Measurements from ENCODE around the gene EGLN2. TPM values are rescaled to one million over a fixed set of nuclear protein-coding genes. Genes with fewer than 3 reads are reported as not detected.
"Not testable (repeated sequence)": the region's sequence is repeated elsewhere in the genome, so short reads cannot be mapped to it uniquely, and the experiment has no call there.

EGLN2 gene
- total RNA-seq, 1 experiment from 2014 or later: 131 TPM

DNA sequence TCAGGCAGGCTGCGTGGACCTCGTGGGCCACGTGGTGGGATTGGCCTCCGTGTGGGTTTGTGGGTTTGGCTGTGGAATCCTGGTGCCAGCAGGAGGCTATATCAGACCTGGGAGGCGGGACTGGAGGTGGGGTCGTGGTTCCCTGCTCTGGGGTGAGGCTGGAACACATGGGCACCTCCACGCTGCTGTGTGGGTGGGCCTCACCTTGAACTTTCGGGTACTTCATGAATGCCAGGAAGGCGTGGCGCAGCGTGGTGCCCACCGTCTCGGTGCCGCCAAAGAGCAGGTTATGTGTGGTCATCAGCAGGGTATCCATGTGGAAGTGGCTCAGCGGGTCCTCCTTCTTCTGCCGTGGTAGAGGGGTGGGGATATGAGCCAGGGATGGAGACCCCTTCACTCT lies 25.9 kb downstream of the EGLN2 start:
- peak overlapping the region in 1 of 3 experiments; percentile 82; a peak in 1 of 7 replicates for H3K27ac Mint-ChIP-seq
- H3K4ac ChIP-seq (ENCODE audit: low read depth, low read length); H3K18ac ChIP-seq (ENCODE audit: insufficient read length, low read depth, low read length); H4K8ac ChIP-seq (replicated peaks; ENCODE audit: insufficient read length, low read depth, low read length); H2BK20ac ChIP-seq (ENCODE audit: low read depth, low read length, poor library complexity, severe bottlenecking); H3K9me3 ChIP-seq (ENCODE audit: control insufficient read depth, low read depth, low read length); H3K14ac ChIP-seq (ENCODE audit: insufficient read depth, low read length); H4K5ac ChIP-seq (ENCODE audit: insufficient read length, low read depth, low read length); H3K27me3 ChIP-seq (ENCODE audit: insufficient read depth, low read length); H3K36me3 Mint-ChIP-seq (ENCODE audit: insufficient read depth in 1 of 3, low read depth in 3 of 3); H2AFZ ChIP-seq (ENCODE audit: low read length); H3T11ph ChIP-seq (ENCODE audit: low read length); H3K23ac ChIP-seq (ENCODE audit: insufficient read length, low read depth, low read length); H4K20me1 ChIP-seq (ENCODE audit: control insufficient read depth, insufficient read depth, insufficient read length); H3K27me3 Mint-ChIP-seq (ENCODE audit: low read depth); H3K9ac ChIP-seq (ENCODE audit: extremely low read depth, insufficient read length, low read length); H3K4me2 ChIP-seq (ENCODE audit: insufficient read depth, insufficient read length, low read length); H4K91ac ChIP-seq (ENCODE audit: insufficient read length, low read depth, low read length); H2BK120ac ChIP-seq (ENCODE audit: low read depth, low read length, poor library complexity, severe bottlenecking); H2BK5ac ChIP-seq (ENCODE audit: insufficient read length, low read length); H3K23me2 ChIP-seq (ENCODE audit: insufficient read length, low read depth, low read length, poor library complexity, severe bottlenecking); H2BK12ac ChIP-seq (ENCODE audit: insufficient read length, low read depth, low read length); H2BK15ac ChIP-seq (ENCODE audit: low read depth, low read length); H3K4me3 Mint-ChIP-seq; H3K27ac ChIP-seq (ENCODE audit: insufficient read length, low read depth, low read length); H3K79me1 ChIP-seq (ENCODE audit: insufficient read depth, low read depth, low read length, poor library complexity, severe bottlenecking); H2AK5ac ChIP-seq (ENCODE audit: insufficient read length, low read length); H3K9me3 Mint-ChIP-seq; H3K56ac ChIP-seq (ENCODE audit: insufficient read length, low read depth, low read length); H3K4me1 ChIP-seq (ENCODE audit: insufficient read depth, low read length); H3K79me2 ChIP-seq (ENCODE audit: insufficient read depth, low read length): not testable (repeated sequence)
- peaks cover 14 to 15% of the 10 kb centered on the region in 2 experiments for H3K4me1 Mint-ChIP-seq
- DNase-seq: peak; percentile 18
- no CpG with 5 or more reads among the region's 16 CpGs for WGBS (ENCODE audit: extremely low coverage, insufficient read length, low lambda C conversion rate)

- H3K4ac ChIP-seq (ENCODE audit: low read depth, low read length); H2BK5ac ChIP-seq (ENCODE audit: insufficient read length, low read length); H3K9ac ChIP-seq (ENCODE audit: extremely low read depth, insufficient read length, low read length); DNase-seq; H3K36me3 Mint-ChIP-seq (ENCODE audit: insufficient read depth in 1 of 3, low read depth in 3 of 3); H4K5ac ChIP-seq (ENCODE audit: insufficient read length, low read depth, low read length); H4K8ac ChIP-seq (replicated peaks; ENCODE audit: insufficient read length, low read depth, low read length); H2AK5ac ChIP-seq (ENCODE audit: insufficient read length, low read length); H3K23ac ChIP-seq (ENCODE audit: insufficient read length, low read depth, low read length); H3K4me2 ChIP-seq (ENCODE audit: insufficient read depth, insufficient read length, low read length); H2BK20ac ChIP-seq (ENCODE audit: low read depth, low read length, poor library complexity, severe bottlenecking); H3K79me1 ChIP-seq (ENCODE audit: insufficient read depth, low read depth, low read length, poor library complexity, severe bottlenecking); H3K27me3 Mint-ChIP-seq (ENCODE audit: low read depth); H3K27ac ChIP-seq (ENCODE audit: insufficient read length, low read depth, low read length); H3K56ac ChIP-seq (ENCODE audit: insufficient read length, low read depth, low read length); H3K4me1 ChIP-seq (ENCODE audit: insufficient read depth, low read length); H2BK12ac ChIP-seq (ENCODE audit: insufficient read length, low read depth, low read length); H3K27ac Mint-ChIP-seq; H3K9me3 Mint-ChIP-seq; H2AFZ ChIP-seq (ENCODE audit: low read length); H2BK120ac ChIP-seq (ENCODE audit: low read depth, low read length, poor library complexity, severe bottlenecking); H3K23me2 ChIP-seq (ENCODE audit: insufficient read length, low read depth, low read length, poor library complexity, severe bottlenecking); H3K79me2 ChIP-seq (ENCODE audit: insufficient read depth, low read length); H3K18ac ChIP-seq (ENCODE audit: insufficient read length, low read depth, low read length); H3K14ac ChIP-seq (ENCODE audit: insufficient read depth, low read length); H3T11ph ChIP-seq (ENCODE audit: low read length); H3K27me3 ChIP-seq (ENCODE audit: insufficient read depth, low read length); H4K20me1 ChIP-seq (ENCODE audit: control insufficient read depth, insufficient read depth, insufficient read length); H2BK15ac ChIP-seq (ENCODE audit: low read depth, low read length); H3K9me3 ChIP-seq (ENCODE audit: control insufficient read depth, low read depth, low read length); H4K91ac ChIP-seq (ENCODE audit: insufficient read length, low read depth, low read length); H3K4me3 Mint-ChIP-seq: not testable (repeated sequence)
- H3K4me1 Mint-ChIP-seq: peaks cover 14 to 15% of the 10 kb centered on the region in 2 experiments
- no CpG with 5 or more reads among the region's 6 CpGs for WGBS (ENCODE audit: extremely low coverage, insufficient read length, low lambda C conversion rate)
These were observed 26.6 kb downstream of the EGLN2 start for GRCh38 chr19:40825460-40826095.
